KOPT-K1 (cell line): ENCODE measurements around the gene CH25H.

Source experiments
- H3K27ac ChIP-seq: fragments of 200-600 bp; sonication (generic); 2 replicates; pipeline ENCODE4 v1.5.1; 2016; ENCODE audit warnings: antibody characterized with exemption, mild to moderate bottlenecking, low read depth, low read length; ENCODE audit not compliant: poor library complexity, severe bottlenecking
- H3K36me3 ChIP-seq: fragments of 200-600 bp; sonication (generic); 2 replicates; pipeline ENCODE4 v1.5.1; 2017; ENCODE audit warnings: antibody characterized with exemption, mild to moderate bottlenecking, low read length, moderate library complexity; ENCODE audit not compliant: insufficient read depth
- H3K9me3 ChIP-seq: fragments of 200-600 bp; sonication (generic); 2 replicates; pipeline ENCODE4 v1.5.1; 2017; ENCODE audit warnings: antibody characterized with exemption, low read length, mild to moderate bottlenecking; ENCODE audit not compliant: insufficient read depth, poor library complexity, severe bottlenecking

CH25H gene

GRCh38 chr10:89160339-89160738 is 46.8 kb downstream of the CH25H start:
- no peak overlapping the region for H3K27ac ChIP-seq
- H3K36me3 ChIP-seq: no peaks in the 10 kb centered on the region
- no peaks in the 10 kb centered on the region for H3K9me3 ChIP-seq

- Histone ChIP-seq H3K36me3 (no peaks in the 10 kb centered on the region), H3K27ac (no peak overlapping the region), H3K9me3 (no peaks in the 10 kb centered on the region)
Measured at GRCh38 chr10:89159761-89160160, 47.4 kb downstream of the CH25H start.

- Histone ChIP-seq H3K27ac (no peak overlapping the region), H3K9me3 (no peaks in the 10 kb centered on the region), H3K36me3 (no peaks in the 10 kb centered on the region)
Measured at GRCh38 chr10:89159316-89159715, 47.8 kb downstream of the CH25H start.

- H3K27ac ChIP-seq: no peak overlapping the region
- H3K9me3 ChIP-seq: no peaks in the 10 kb centered on the region
- H3K36me3 ChIP-seq: no peaks in the 10 kb centered on the region
Measured at GRCh38 chr10:89158446-89158845, 48.7 kb downstream of the CH25H start.

GRCh38 chr10:89156161-89156835 is 50.8 kb downstream of the CH25H start:
- Histone ChIP-seq H3K9me3 (no peaks in the 10 kb centered on the region), H3K36me3 (no peaks in the 10 kb centered on the region), H3K27ac (no peak overlapping the region)
